HG03060 (cell line): ENCODE results near the gene EML4.
"Not testable (repeated sequence)": the region's sequence is repeated elsewhere in the genome, so short reads cannot be mapped to it uniquely, and the experiment has no call there.

Experiments used
- ATAC-seq: cut with Tn5 transposase; IDR thresholded peaks from one replicate; pipeline ENCODE4 v1.9.1; 2021; ENCODE audit warnings: low read depth, moderate number of reproducible peaks; ENCODE audit not compliant: unreplicated experiment

Gene EML4

GRCh38 chr2:42342061-42342794, 173.1 kb downstream of the EML4 start:
- peak; percentile 60 for ATAC-seq

- ATAC-seq, result no peak
Observed at GRCh38 chr2:42342795-42343241, 173.7 kb downstream of the EML4 start.

GRCh38 chr2:42345986-42346385, 176.8 kb downstream of the EML4 start:
- ATAC-seq, result no peak

GRCh38 chr2:42346856-42347255, 177.7 kb downstream of the EML4 start:
- not testable (repeated sequence) for ATAC-seq

- not testable (repeated sequence) for ATAC-seq
Observed at GRCh38 chr2:42347518-42347917, 178.4 kb downstream of the EML4 start.

- no peak for ATAC-seq
Observed at GRCh38 chr2:42348113-42348805, 179.1 kb downstream of the EML4 start.

GRCh38 chr2:42350434-42351063, 181.4 kb downstream of the EML4 start:
- no peak for ATAC-seq

DNA sequence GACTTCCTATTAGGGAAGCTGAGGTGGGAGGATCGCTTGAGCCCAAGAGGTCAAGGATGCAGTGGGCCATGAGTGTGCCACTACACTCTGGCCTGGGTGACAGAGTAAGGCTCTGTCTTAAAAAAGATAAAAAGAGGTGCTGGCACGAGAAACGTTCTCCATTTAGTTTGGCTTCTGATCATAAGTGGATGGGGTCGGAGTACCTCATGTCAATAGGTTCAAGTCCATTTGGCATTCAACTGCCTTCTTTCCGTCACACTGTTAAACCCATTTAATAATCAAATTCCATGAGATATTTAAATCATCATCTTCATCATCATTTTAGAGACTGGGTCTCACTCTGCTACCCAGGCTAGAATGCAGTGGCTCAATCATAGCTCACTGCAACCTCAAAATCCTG, 182.7 kb downstream of the EML4 start:
- ATAC-seq, result no peak

GRCh38 chr2:42353792-42354429, 184.8 kb downstream of the EML4 start:
- no peak for ATAC-seq

DNA sequence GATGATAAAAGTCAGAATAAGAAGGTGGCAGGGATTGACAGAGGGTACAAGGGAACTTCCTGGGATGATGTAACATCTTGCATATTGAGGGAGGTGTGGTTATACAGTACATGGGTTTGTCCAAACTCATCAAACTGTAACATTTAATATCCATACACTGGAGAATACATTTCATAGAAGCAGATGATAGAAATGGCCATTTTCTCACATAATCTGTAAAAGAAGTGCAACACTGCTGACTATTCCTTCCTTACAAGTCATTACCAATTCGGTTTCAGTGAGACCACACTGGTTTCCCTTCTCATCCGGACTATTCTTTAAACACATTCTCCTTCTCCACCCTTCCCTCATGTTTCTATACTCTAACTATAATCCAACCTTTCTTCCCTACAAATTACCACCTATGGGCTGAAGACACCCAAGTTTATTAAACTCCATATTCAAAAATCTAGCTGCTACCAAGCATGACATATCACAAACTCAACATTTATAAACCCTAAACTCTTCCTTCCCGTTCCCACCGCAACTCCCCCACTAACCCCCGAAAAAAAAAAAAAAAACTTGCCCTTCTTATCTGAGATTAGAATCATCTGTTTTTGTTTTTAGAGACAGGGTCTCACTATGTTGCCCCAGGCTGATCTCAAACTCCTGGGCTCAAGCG, 190.3 kb downstream of the EML4 start:
- ATAC-seq, result no peak

GRCh38 chr2:42359965-42360483, 190.9 kb downstream of the EML4 start:
- ATAC-seq, result no peak

DNA sequence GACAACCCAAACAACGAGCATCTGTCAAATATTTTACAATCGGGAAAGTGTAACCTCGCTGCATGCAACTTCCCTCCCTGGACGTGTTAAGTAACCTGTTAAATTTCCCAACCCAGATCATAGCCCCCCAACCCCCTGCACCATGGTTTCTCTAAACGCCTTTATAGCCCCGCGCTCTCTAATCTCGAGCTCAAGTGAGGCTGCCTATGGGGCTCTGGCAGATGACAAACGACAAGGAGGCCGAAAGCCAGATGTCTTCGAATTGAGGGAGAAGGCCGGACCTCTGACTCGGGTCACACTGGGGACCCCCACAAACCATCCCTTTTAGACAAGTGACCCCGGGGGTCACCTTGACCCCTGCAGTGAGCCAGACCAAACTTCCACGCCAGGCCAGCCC, 191.3 kb downstream of the EML4 start:
- no peak for ATAC-seq

- peak; percentile 76 for ATAC-seq
Observed at GRCh38 chr2:42360890-42361727, 192.0 kb downstream of the EML4 start, which contains the start of gene COX7A2L. TSS of gene COX7A2L (minus strand) at chr2:42361217. CDS start at chr2:42361161, 56 bp downstream.

DNA sequence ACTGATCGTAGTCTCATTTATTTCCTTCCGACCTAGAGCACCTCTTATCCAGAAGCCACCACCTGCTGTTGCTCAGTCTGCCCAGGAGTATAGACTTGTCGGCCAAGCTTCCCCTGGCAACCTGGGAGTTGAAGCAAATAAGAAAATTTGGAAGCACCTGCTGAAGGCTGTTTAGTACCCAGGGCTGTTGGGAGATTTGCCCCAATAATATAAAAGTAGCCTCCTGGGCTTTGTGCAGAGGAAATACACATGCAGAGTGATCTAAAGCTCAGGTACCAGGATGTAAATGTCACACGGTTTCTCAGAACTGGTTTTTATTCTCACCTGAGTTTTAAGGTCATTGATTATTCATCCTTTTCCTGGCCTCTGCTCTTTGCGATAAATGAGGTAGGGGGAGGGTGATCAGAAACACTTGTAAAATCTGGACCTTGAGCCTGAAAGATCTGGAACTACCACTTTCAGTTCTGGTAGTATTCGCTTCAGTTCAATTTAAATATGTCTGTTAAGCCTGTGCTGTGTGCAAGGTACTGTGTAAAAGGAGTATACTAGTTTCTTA, 192.7 kb downstream of the EML4 start:
- ATAC-seq, result no peak

- ATAC-seq, result no peak
Observed at GRCh38 chr2:42363413-42363812, 194.3 kb downstream of the EML4 start.

- no peak for ATAC-seq
Observed at GRCh38 chr2:42364658-42365057, 195.5 kb downstream of the EML4 start.

DNA sequence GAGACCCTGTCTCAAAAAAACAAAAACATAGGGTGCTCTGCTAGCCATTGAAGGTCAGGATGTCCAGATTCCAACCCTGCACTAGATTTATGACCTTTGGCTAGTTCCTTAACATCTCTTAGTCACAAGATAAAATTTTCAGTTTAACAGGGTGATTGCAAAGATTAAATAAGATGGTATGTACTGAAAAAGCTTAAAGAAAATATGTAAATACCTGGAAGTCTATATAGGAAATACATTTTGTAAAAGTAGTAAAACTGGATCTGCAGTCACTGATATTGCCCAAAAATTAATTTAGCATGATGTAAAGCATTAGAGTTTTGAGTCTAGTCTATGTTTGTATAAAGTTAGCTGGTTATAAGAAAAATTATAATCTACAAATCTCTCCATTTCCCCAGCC, 197.3 kb downstream of the EML4 start:
- ATAC-seq, result no peak

DNA sequence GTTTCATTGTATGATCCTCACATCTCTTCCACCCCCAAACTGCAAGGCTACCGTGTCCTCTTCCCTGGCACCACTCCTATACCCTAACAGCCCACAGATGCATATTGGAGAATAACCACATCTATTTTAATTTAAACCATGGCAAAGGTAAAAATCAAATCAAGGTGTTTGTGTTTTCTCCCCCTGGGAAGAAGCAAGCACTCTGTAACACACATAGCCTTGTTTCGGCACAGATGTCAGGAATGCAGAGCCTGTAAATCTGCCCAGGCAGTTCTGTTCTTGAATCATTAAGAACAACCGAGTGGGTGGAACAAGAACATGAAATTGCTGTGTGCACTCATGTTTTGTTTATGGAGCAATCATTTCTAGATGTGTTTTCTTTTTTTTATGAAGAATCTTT, 198.7 kb downstream of the EML4 start:
- no peak for ATAC-seq
